ENCODE data around the gene RPL10. TPM values are rescaled to one million over a fixed set of nuclear protein-coding genes. Genes with fewer than 3 reads are reported as not detected.

RPL10 gene
- total RNA-seq, 1 experiment from 2014 or later: 4,296 TPM

DNA sequence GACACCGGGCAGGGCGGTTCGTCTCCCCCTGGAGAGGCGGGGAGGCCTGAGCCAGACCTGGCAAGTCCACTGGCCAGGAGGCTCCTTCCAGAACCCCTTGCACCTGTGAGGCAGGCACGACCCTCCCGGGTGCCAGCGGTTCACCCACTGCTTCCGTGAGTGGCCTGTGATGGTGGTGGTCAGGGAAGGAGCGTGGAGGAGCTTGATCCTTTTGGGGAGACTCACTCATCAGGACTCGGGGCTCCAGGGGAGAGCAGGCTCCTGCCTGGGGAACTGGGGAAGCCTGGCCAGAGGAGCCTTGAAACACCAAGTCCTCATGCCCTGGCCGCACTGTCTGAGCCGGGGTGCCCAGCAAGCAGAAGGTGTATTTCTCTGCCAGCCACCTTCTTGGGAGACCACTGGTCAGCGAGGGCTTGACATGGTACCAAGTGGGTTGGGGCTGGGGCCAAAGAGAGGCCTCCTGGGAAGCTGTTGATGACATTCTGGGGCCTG is 46.6 kb downstream of the RPL10 start:
- peak overlapping the region; percentile 53 for H3K4me3 ChIP-seq (ENCODE audit: insufficient read depth, low read depth, low read length)

GRCh38 chrX:154445776-154446175 is 47.6 kb downstream of the RPL10 start:
- H3K27me3 ChIP-seq (ENCODE audit: control insufficient read depth, insufficient read depth, low read length): no peaks in the 10 kb centered on the region
- no peak for DNase-seq
- H3K36me3 ChIP-seq (replicated peaks; ENCODE audit: control insufficient read depth, insufficient read depth, low read length): peaks cover 2% of the 10 kb centered on the region
- no peak overlapping the region for H3K4me3 ChIP-seq (ENCODE audit: insufficient read depth, low read depth, low read length)

More for the DNA sequence above, 46.6 kb downstream of the RPL10 start:
- no peak for DNase-seq
- H3K36me3 ChIP-seq (replicated peaks; ENCODE audit: control insufficient read depth, insufficient read depth, low read length): no peaks in the 10 kb centered on the region; the same call in none of the 2 replicates
- no peaks in the 10 kb centered on the region for H3K27me3 ChIP-seq (ENCODE audit: control insufficient read depth, insufficient read depth, low read length)

DNA sequence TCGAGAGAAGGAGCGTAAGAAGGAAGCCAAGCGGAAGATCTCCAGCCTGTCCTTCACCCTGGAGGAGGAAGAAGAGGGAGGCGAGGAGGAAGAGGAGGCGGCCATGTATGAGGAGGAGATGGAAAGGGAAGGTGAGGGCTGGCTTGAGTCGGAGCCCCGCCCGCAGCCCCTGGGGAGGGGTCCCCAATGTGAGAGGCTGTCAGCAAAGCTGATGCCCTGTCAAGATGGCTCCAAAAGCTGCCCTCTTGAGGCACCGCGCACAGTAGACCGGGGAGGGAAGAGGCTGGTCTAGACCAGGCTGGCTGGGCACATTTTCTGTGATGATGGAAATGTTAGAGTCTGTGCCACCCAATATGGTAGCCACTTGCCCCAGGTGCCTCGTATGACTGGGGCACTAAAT is 48.3 kb downstream of the RPL10 start:
- DNase-seq: no peak
- H3K4me3 ChIP-seq (ENCODE audit: insufficient read depth, low read depth, low read length): no peak overlapping the region
- no peaks in the 10 kb centered on the region for H3K27me3 ChIP-seq (ENCODE audit: control insufficient read depth, insufficient read depth, low read length)
- peaks cover 2% of the 10 kb centered on the region for H3K36me3 ChIP-seq (replicated peaks; ENCODE audit: control insufficient read depth, insufficient read depth, low read length)

DNA sequence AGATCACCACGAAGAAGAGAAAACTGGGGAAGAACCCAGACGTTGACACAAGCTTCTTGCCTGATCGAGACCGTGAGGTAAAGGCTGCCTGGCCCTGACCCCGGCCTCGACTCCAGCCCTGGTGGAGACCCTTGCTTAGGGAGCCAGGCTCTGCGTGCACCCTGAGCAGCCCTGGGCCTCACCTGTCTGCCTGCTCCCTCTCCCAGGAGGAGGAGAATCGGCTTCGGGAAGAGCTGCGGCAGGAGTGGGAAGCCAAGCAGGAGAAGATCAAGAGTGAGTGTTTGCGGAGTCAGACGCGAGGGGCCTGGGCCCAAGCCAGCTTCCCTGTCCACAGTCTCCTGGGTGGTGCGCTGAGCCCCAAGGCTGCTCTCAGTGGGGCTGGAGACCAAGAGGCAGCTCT is 50.3 kb downstream of the RPL10 start:
- DNase-seq: no peak
- Histone ChIP-seq H3K4me3 (ENCODE audit: insufficient read depth, low read depth, low read length) (no peak overlapping the region), H3K27me3 (ENCODE audit: control insufficient read depth, insufficient read depth, low read length) (no peaks in the 10 kb centered on the region), H3K36me3 (replicated peaks; ENCODE audit: control insufficient read depth, insufficient read depth, low read length) (peaks cover 2% of the 10 kb centered on the region)

GRCh38 chrX:154449618-154450017 is 51.4 kb downstream of the RPL10 start:
- H3K27me3 ChIP-seq (ENCODE audit: control insufficient read depth, insufficient read depth, low read length): no peaks in the 10 kb centered on the region
- H3K36me3 ChIP-seq (replicated peaks; ENCODE audit: control insufficient read depth, insufficient read depth, low read length): peaks cover 2% of the 10 kb centered on the region
- no peak for DNase-seq
- no peak overlapping the region for H3K4me3 ChIP-seq (ENCODE audit: insufficient read depth, low read depth, low read length)

DNA sequence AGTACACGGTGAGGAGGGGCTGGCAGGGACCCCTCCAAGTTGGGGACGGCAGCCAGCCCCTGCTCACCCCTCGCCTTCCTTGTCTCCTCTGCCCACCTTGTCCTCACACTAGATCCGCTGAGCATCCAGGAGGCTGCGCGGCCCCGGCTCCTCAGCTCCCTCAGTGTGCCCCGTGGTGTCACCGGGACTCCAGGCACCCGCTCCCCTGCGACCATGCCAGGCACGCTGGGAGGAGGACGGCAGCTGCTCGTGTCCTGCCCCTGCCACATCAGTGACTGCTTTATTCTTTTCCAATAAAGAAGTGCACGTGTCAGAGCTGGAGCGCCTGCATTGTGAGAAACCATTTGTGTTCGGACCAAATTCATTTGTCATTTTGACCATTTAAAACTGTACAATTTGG is 52.1 kb downstream of the RPL10 start:
- no peak for DNase-seq

More for the DNA sequence above, 52.1 kb downstream of the RPL10 start:
- Histone ChIP-seq H3K27me3 (ENCODE audit: control insufficient read depth, insufficient read depth, low read length) (no peaks in the 10 kb centered on the region), H3K4me3 (ENCODE audit: insufficient read depth, low read depth, low read length) (no peak overlapping the region), H3K36me3 (replicated peaks; ENCODE audit: control insufficient read depth, insufficient read depth, low read length) (peaks cover 2% of the 10 kb centered on the region)

Other genes with a start within 250 kb of the RPL10 start
- gene OPN1MW, start 215.8 kb upstream of the RPL10 start, total RNA-seq (2014; rRNA removed; shearing (Covaris generic)): not detected in 2 replicates
- gene OPN1MW2, start 178.6 kb upstream of the RPL10 start, total RNA-seq (2014; rRNA removed; shearing (Covaris generic)): not detected in 2 replicates
- gene OPN1MW3, start 140.8 kb upstream of the RPL10 start, total RNA-seq (2014; rRNA removed; shearing (Covaris generic)): not detected in 2 replicates
- gene TEX28, start 103.3 kb upstream of the RPL10 start, total RNA-seq (2014; rRNA removed; shearing (Covaris generic)): not detected in 2 replicates
- gene TKTL1, start 102.6 kb upstream of the RPL10 start, total RNA-seq (2014; rRNA removed; shearing (Covaris generic)): 1.6 TPM in 1 of 2 replicates, not detected in the other
- 799 and 827 TPM in 2 replicates for gene FLNA, start 23.7 kb upstream of the RPL10 start, total RNA-seq (2014; rRNA removed; shearing (Covaris generic))
- 56.2 and 57.1 TPM in 2 replicates for gene EMD, start 19.1 kb upstream of the RPL10 start, total RNA-seq (2014; rRNA removed; shearing (Covaris generic))
- 24.8 and 26.6 TPM in 2 replicates for gene DNASE1L1, start 10.9 kb downstream of the RPL10 start, total RNA-seq (2014; rRNA removed; shearing (Covaris generic))
- gene TAFAZZIN, start 13.2 kb downstream of the RPL10 start, total RNA-seq (2014; rRNA removed; shearing (Covaris generic)): 38.6 and 71.3 TPM in 2 replicates
- 31.4 and 48.8 TPM in 2 replicates for gene ATP6AP1, start 30.3 kb downstream of the RPL10 start, total RNA-seq (2014; rRNA removed; shearing (Covaris generic))
- 128 and 143 TPM in 2 replicates for gene GDI1, start 38.8 kb downstream of the RPL10 start, total RNA-seq (2014; rRNA removed; shearing (Covaris generic))
- 44.0 and 46.6 TPM in 2 replicates for gene FAM50A, start 45.8 kb downstream of the RPL10 start, total RNA-seq (2014; rRNA removed; shearing (Covaris generic))
- 2.3 and 4.5 TPM in 2 replicates for gene PLXNA3, start 59.9 kb downstream of the RPL10 start, total RNA-seq (2014; rRNA removed; shearing (Covaris generic))
- 47.9 and 84.9 TPM in 2 replicates for gene LAGE3, start 80.9 kb downstream of the RPL10 start, total RNA-seq (2014; rRNA removed; shearing (Covaris generic))
- gene UBL4A, start 88.2 kb downstream of the RPL10 start, total RNA-seq (2014; rRNA removed; shearing (Covaris generic)): 64.8 and 84.0 TPM in 2 replicates
- gene SLC10A3, start 92.3 kb downstream of the RPL10 start, total RNA-seq (2014; rRNA removed; shearing (Covaris generic)): 17.0 and 18.4 TPM in 2 replicates
- gene FAM3A, start 117.9 kb downstream of the RPL10 start, total RNA-seq (2014; rRNA removed; shearing (Covaris generic)): 31.6 and 42.5 TPM in 2 replicates
- 51.8 and 58.0 TPM in 2 replicates for gene G6PD, start 148.5 kb downstream of the RPL10 start, total RNA-seq (2014; rRNA removed; shearing (Covaris generic))
- 22.1 and 24.3 TPM in 2 replicates for gene IKBKG, start 149.2 kb downstream of the RPL10 start, total RNA-seq (2014; rRNA removed; shearing (Covaris generic))
- not detected in 2 replicates for gene CTAG1A, start 186.8 kb downstream of the RPL10 start, total RNA-seq (2014; rRNA removed; shearing (Covaris generic))
- gene CTAG1B, start 220.9 kb downstream of the RPL10 start, total RNA-seq (2014; rRNA removed; shearing (Covaris generic)): not detected in 2 replicates